Activated T-cell treated with anti-CD3 and anti-CD28 coated beads for 1 hour (primary cell): Measurements from ENCODE around the gene PPP2R3A.

Source experiments
- DNase-seq: peaks from one replicate; pipeline ENCODE4 v3.0.0-alpha.2; 2020; ENCODE audit warnings: low read depth

The PPP2R3A gene

GRCh38 chr3:135973841-135974240 lies 8.3 kb downstream of the PPP2R3A start:
- no peak for DNase-seq

GRCh38 chr3:135975053-135975452 lies 9.5 kb downstream of the PPP2R3A start:
- DNase-seq: no peak

- DNase-seq: no peak
Measured at GRCh38 chr3:135975536-135975935, 10.0 kb downstream of the PPP2R3A start.

GRCh38 chr3:135980343-135980742 lies 14.8 kb downstream of the PPP2R3A start:
- DNase-seq: no peak

- DNase-seq: no peak
Measured at GRCh38 chr3:135981701-135982403, 16.3 kb downstream of the PPP2R3A start.

- no peak for DNase-seq
Measured at GRCh38 chr3:135982404-135982761, 16.9 kb downstream of the PPP2R3A start.

- DNase-seq: no peak
Measured at GRCh38 chr3:135982922-135983581, 17.5 kb downstream of the PPP2R3A start.

- no peak for DNase-seq
Measured at GRCh38 chr3:135987661-135988060, 22.1 kb downstream of the PPP2R3A start.

GRCh38 chr3:135989242-135989641 lies 23.7 kb downstream of the PPP2R3A start:
- no peak for DNase-seq

GRCh38 chr3:135990903-135991302 lies 25.4 kb downstream of the PPP2R3A start:
- DNase-seq: no peak

- DNase-seq: no peak
Measured at GRCh38 chr3:135991621-135992020, 26.1 kb downstream of the PPP2R3A start.

GRCh38 chr3:135992072-135992471 lies 26.5 kb downstream of the PPP2R3A start:
- no peak for DNase-seq

- no peak for DNase-seq
Measured at GRCh38 chr3:135994708-135995337, 29.3 kb downstream of the PPP2R3A start.

GRCh38 chr3:135995766-135996165 lies 30.2 kb downstream of the PPP2R3A start:
- DNase-seq: no peak

- no peak for DNase-seq
Measured at GRCh38 chr3:135997554-135998320, 32.2 kb downstream of the PPP2R3A start.

- DNase-seq: no peak
Measured at GRCh38 chr3:136008221-136008620, 42.7 kb downstream of the PPP2R3A start.

GRCh38 chr3:136008732-136009470 lies 43.4 kb downstream of the PPP2R3A start:
- no peak for DNase-seq

GRCh38 chr3:136018876-136019275 lies 53.3 kb downstream of the PPP2R3A start:
- DNase-seq: no peak

- no peak for DNase-seq
Measured at GRCh38 chr3:136021803-136022202, 56.3 kb downstream of the PPP2R3A start.

- no peak for DNase-seq
Measured at GRCh38 chr3:136022529-136023263, 57.2 kb downstream of the PPP2R3A start.
